SH-SY5Y (cell line): ENCODE data around the gene NNAT.

Experiments
- GATA2 ChIP-seq: IDR thresholded peaks from 2 replicates; pipeline ENCODE4 v1.6.1; 2011; ENCODE audit warnings: mild to moderate bottlenecking, low read depth, low read length
- GATA3 ChIP-seq: IDR thresholded peaks from 2 replicates; pipeline ENCODE4 v1.6.1; 2011; ENCODE audit warnings: low read depth, mild to moderate bottlenecking, low read length, moderate library complexity

GRCh38 chr20:37516811-37517750 is 4.0 kb upstream of the NNAT start:
- TF ChIP-seq GATA3 (no peak), GATA2 (no peak)
